ENCODE measurements around the gene SHISAL2B.
"Not testable (repeated sequence)": the region's sequence is repeated elsewhere in the genome, so short reads cannot be mapped to it uniquely, and the experiment has no call there.

Gene SHISAL2B

GRCh38 chr5:64700765-64701164 is 10.5 kb downstream of the SHISAL2B start:
- no peaks in the 10 kb centered on the region for H3K4me1 ChIP-seq (ENCODE audit: control insufficient read depth, insufficient read depth, low read depth, low read length)
- no peaks in the 10 kb centered on the region for H3K79me1 ChIP-seq (replicated peaks; ENCODE audit: low read length, poor library complexity, severe bottlenecking)
- no peak overlapping the region for H2BK5ac ChIP-seq (ENCODE audit: low read depth, low read length, poor library complexity, severe bottlenecking)
- peaks cover 0 to 8% of the 10 kb centered on the region in 2 experiments for H3K27me3 ChIP-seq (ENCODE audit: control insufficient read depth in 1 of 2, insufficient read depth in 1 of 2, low read length in 2 of 2)
- 100% methylated on average over 2 of the region's 4 CpGs for WGBS
- H2BK15ac ChIP-seq (ENCODE audit: low read depth, poor library complexity, severe bottlenecking), result no peak overlapping the region
- H3K4ac ChIP-seq (ENCODE audit: low read depth in 1 of 2, low read length in 2 of 2), result no peak overlapping the region
- no peak overlapping the region for H2BK12ac ChIP-seq (ENCODE audit: low read length in 2 of 2)
- no peak overlapping the region for H3K27ac ChIP-seq (ENCODE audit: low read length, poor library complexity, severe bottlenecking)
- no peak overlapping the region for H3K23ac ChIP-seq (ENCODE audit: low read length in 2 of 2)
- H2BK120ac ChIP-seq (ENCODE audit: low read depth, low read length), result no peak overlapping the region
- H3K4me2 ChIP-seq (ENCODE audit: low read length, poor library complexity, severe bottlenecking), result no peak overlapping the region
- no peak overlapping the region for H4K91ac ChIP-seq (ENCODE audit: low read length)
- H3K4me3 ChIP-seq (ENCODE audit: insufficient read depth in 1 of 2, low read depth in 1 of 2, low read length in 2 of 2), result no peak overlapping the region
- H3K9me3 ChIP-seq (ENCODE audit: control insufficient read depth, low read length), result peaks cover 15% of the 10 kb centered on the region
- H2AFZ ChIP-seq (ENCODE audit: low read depth, low read length), result no peak overlapping the region
- H3K18ac ChIP-seq (ENCODE audit: low read depth in 1 of 2, low read length in 2 of 2), result no peak overlapping the region
- no peak overlapping the region for H2AK5ac ChIP-seq (ENCODE audit: low read length, severe bottlenecking)
- H4K8ac ChIP-seq (ENCODE audit: low read length), result no peak overlapping the region
- no peak for DNase-seq
- H3K9ac ChIP-seq (ENCODE audit: low read length), result no peak overlapping the region
- H3K36me3 ChIP-seq (ENCODE audit: control insufficient read depth in 1 of 2, insufficient read depth in 2 of 2, low read depth in 1 of 2, low read length in 2 of 2), result no peaks in the 10 kb centered on the region
- H3K14ac ChIP-seq (ENCODE audit: low read length in 2 of 2), result no peak overlapping the region

GRCh38 chr5:64706074-64706473 is 15.8 kb downstream of the SHISAL2B start:
- not testable (repeated sequence) for H2BK120ac ChIP-seq (ENCODE audit: low read depth, low read length); H4K8ac ChIP-seq (ENCODE audit: low read length); H3K4me2 ChIP-seq (ENCODE audit: low read length, poor library complexity, severe bottlenecking); H3K4me3 ChIP-seq (ENCODE audit: insufficient read depth in 1 of 2, low read depth in 1 of 2, low read length in 2 of 2); H3K79me1 ChIP-seq (replicated peaks; ENCODE audit: low read length, poor library complexity, severe bottlenecking); H2AK5ac ChIP-seq (ENCODE audit: low read length, severe bottlenecking); H2AFZ ChIP-seq (ENCODE audit: low read depth, low read length); H2BK5ac ChIP-seq (ENCODE audit: low read depth, low read length, poor library complexity, severe bottlenecking); H3K27ac ChIP-seq (ENCODE audit: low read length, poor library complexity, severe bottlenecking); H3K4ac ChIP-seq (ENCODE audit: low read depth in 1 of 2, low read length in 2 of 2); H3K27me3 ChIP-seq (ENCODE audit: control insufficient read depth in 1 of 2, insufficient read depth in 1 of 2, low read length in 2 of 2); H3K23ac ChIP-seq (ENCODE audit: low read length in 2 of 2); H3K36me3 ChIP-seq (ENCODE audit: control insufficient read depth in 1 of 2, insufficient read depth in 2 of 2, low read depth in 1 of 2, low read length in 2 of 2); DNase-seq; H2BK12ac ChIP-seq (ENCODE audit: low read length in 2 of 2); H3K9ac ChIP-seq (ENCODE audit: low read length); H3K18ac ChIP-seq (ENCODE audit: low read depth in 1 of 2, low read length in 2 of 2); H2BK15ac ChIP-seq (ENCODE audit: low read depth, poor library complexity, severe bottlenecking); H3K4me1 ChIP-seq (ENCODE audit: control insufficient read depth, insufficient read depth, low read depth, low read length); H4K91ac ChIP-seq (ENCODE audit: low read length); H3K14ac ChIP-seq (ENCODE audit: low read length in 2 of 2); H3K9me3 ChIP-seq (ENCODE audit: control insufficient read depth, low read length)
- WGBS, result 23% methylated on average over 2 of the region's 2 CpGs

- Histone ChIP-seq H3K27me3 (ENCODE audit: control insufficient read depth in 1 of 2, insufficient read depth in 1 of 2, low read length in 2 of 2) (no peaks in the 10 kb centered on the region), H2BK12ac (ENCODE audit: low read length in 2 of 2) (no peak overlapping the region), H4K8ac (ENCODE audit: low read length) (no peak overlapping the region), H2BK120ac (ENCODE audit: low read depth, low read length) (no peak overlapping the region), H2BK15ac (ENCODE audit: low read depth, poor library complexity, severe bottlenecking) (no peak overlapping the region), H3K4me1 (ENCODE audit: control insufficient read depth, insufficient read depth, low read depth, low read length) (no peaks in the 10 kb centered on the region), H3K9ac (ENCODE audit: low read length) (no peak overlapping the region), H3K9me3 (ENCODE audit: control insufficient read depth, low read length) (no peaks in the 10 kb centered on the region), H3K27ac (ENCODE audit: low read length, poor library complexity, severe bottlenecking) (no peak overlapping the region), H3K14ac (ENCODE audit: low read length in 2 of 2) (no peak overlapping the region), H4K91ac (ENCODE audit: low read length) (no peak overlapping the region), H2BK5ac (ENCODE audit: low read depth, low read length, poor library complexity, severe bottlenecking) (no peak overlapping the region), H2AK5ac (ENCODE audit: low read length, severe bottlenecking) (no peak overlapping the region), H2AFZ (ENCODE audit: low read depth, low read length) (no peak overlapping the region), H3K79me1 (replicated peaks; ENCODE audit: low read length, poor library complexity, severe bottlenecking) (no peaks in the 10 kb centered on the region), H3K18ac (ENCODE audit: low read depth in 1 of 2, low read length in 2 of 2) (no peak overlapping the region), H3K4ac (ENCODE audit: low read depth in 1 of 2, low read length in 2 of 2) (no peak overlapping the region), H3K4me3 (ENCODE audit: insufficient read depth in 1 of 2, low read depth in 1 of 2, low read length in 2 of 2) (no peak overlapping the region), H3K23ac (ENCODE audit: low read length in 2 of 2) (no peak overlapping the region), H3K36me3 (ENCODE audit: control insufficient read depth in 1 of 2, insufficient read depth in 2 of 2, low read depth in 1 of 2, low read length in 2 of 2) (no peaks in the 10 kb centered on the region), H3K4me2 (ENCODE audit: low read length, poor library complexity, severe bottlenecking) (no peak overlapping the region)
- 88% methylated on average over 2 of the region's 2 CpGs for WGBS
- no peak for DNase-seq
Measured at GRCh38 chr5:64707191-64707590, 16.9 kb downstream of the SHISAL2B start.

GRCh38 chr5:64714495-64714894 is 24.2 kb downstream of the SHISAL2B start:
- H2AFZ ChIP-seq (ENCODE audit: low read depth, low read length); H3K9ac ChIP-seq (ENCODE audit: low read length); H3K4ac ChIP-seq (ENCODE audit: low read depth in 1 of 2, low read length in 2 of 2); H4K91ac ChIP-seq (ENCODE audit: low read length); H2BK15ac ChIP-seq (ENCODE audit: low read depth, poor library complexity, severe bottlenecking); H3K4me1 ChIP-seq (ENCODE audit: control insufficient read depth, insufficient read depth, low read depth, low read length); H3K4me2 ChIP-seq (ENCODE audit: low read length, poor library complexity, severe bottlenecking); H3K4me3 ChIP-seq (ENCODE audit: insufficient read depth in 1 of 2, low read depth in 1 of 2, low read length in 2 of 2); DNase-seq; H2BK12ac ChIP-seq (ENCODE audit: low read length in 2 of 2); H2AK5ac ChIP-seq (ENCODE audit: low read length, severe bottlenecking); H3K14ac ChIP-seq (ENCODE audit: low read length in 2 of 2); H2BK120ac ChIP-seq (ENCODE audit: low read depth, low read length); H3K36me3 ChIP-seq (ENCODE audit: control insufficient read depth in 1 of 2, insufficient read depth in 2 of 2, low read depth in 1 of 2, low read length in 2 of 2); H3K27me3 ChIP-seq (ENCODE audit: control insufficient read depth in 1 of 2, insufficient read depth in 1 of 2, low read length in 2 of 2); H3K9me3 ChIP-seq (ENCODE audit: control insufficient read depth, low read length); H3K27ac ChIP-seq (ENCODE audit: low read length, poor library complexity, severe bottlenecking); H3K23ac ChIP-seq (ENCODE audit: low read length in 2 of 2); H3K18ac ChIP-seq (ENCODE audit: low read depth in 1 of 2, low read length in 2 of 2); H2BK5ac ChIP-seq (ENCODE audit: low read depth, low read length, poor library complexity, severe bottlenecking); H4K8ac ChIP-seq (ENCODE audit: low read length); H3K79me1 ChIP-seq (replicated peaks; ENCODE audit: low read length, poor library complexity, severe bottlenecking): not testable (repeated sequence)
- 90% methylated on average over 12 of the region's 16 CpGs for WGBS
